Ishikawa (cell line): Measurements from ENCODE around the gene B9D2.

Experiments used
- CREB1 ChIP-seq: IDR thresholded peaks from 2 replicates; pipeline ENCODE4 v1.6.1; 2012; ENCODE audit warnings: low read depth
- EGR1 ChIP-seq: IDR thresholded peaks from 2 replicates; pipeline ENCODE4 v1.6.1; 2012
- FOXM1 ChIP-seq: IDR thresholded peaks from 2 replicates; pipeline ENCODE4 v1.6.1; 2012; ENCODE audit warnings: low read depth, borderline replicate concordance
- MAX ChIP-seq: IDR thresholded peaks from 2 replicates; pipeline ENCODE4 v1.6.1; 2012
- NFIC ChIP-seq: IDR thresholded peaks from 2 replicates; pipeline ENCODE4 v1.6.1; 2012
- RAD21 ChIP-seq: IDR thresholded peaks from 2 replicates; pipeline ENCODE4 v1.6.1; 2012; ENCODE audit warnings: low read depth
- REST ChIP-seq: IDR thresholded peaks from 2 replicates; pipeline ENCODE4 v1.6.1; 2012; ENCODE audit warnings: low read depth, mild to moderate bottlenecking

DNA sequence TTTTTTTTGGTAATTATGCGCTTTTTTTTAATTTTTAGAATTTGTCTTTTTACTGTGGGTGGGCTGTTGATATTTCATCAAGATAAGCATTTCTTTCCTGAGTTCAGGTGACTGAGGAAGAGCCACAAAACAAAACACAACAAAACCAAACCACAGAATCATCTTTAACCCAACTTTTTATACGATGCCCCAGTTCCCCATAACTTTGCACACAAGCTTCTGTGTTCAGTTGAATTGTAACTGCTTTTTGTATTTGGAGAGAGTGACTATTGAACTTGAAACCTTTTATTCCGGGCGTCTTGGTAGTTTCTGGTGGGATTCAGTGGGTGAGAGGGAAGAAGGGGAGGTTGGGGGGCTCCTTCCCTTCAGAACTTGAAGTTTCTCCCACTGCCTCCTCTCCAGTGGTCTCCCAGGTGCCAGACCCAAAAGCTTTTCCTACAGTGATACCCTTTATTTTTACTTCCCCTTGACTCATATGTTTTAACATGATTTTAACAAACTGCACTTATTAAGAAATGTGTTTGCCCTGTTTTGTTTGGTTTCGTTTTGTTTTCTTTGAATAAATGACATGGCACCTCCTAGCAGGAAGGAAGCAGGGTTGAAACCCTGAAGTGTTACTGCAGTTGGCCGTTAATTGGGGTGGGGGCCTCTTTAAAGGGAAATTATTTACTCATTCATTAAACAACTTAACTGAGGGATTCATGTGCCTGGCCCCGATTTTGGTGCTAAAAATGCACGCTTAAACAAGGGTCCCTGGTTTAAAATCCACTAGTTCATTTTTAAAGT lies 56.7 kb downstream of the B9D2 start:
- TF ChIP-seq MAX = no peak
- TF ChIP-seq CREB1 = no peak
- no peak for TF ChIP-seq EGR1
- TF ChIP-seq RAD21 = no peak
- TF ChIP-seq NFIC = no peak
- no peak for TF ChIP-seq FOXM1
- no peak for TF ChIP-seq REST
